ENCODE results near the gene MYH7. TPM values are rescaled to one million over a fixed set of nuclear protein-coding genes. Genes with fewer than 3 reads are reported as not detected.

MYH7 gene
- total RNA-seq, 6 experiments from 2014 or later: 0.30 to 5.6 (median 0.60) TPM

- Histone ChIP-seq H3K4me3 (no peak within 1 kb of the TSS), H3K27me3 (no peaks in the 10 kb centered on the region), H3K27ac (no peak within 1 kb of the TSS), H3K36me3 (no peaks in the 10 kb centered on the region), H3K9me3 (no peaks in the 10 kb centered on the region), H3K4me1 (no peaks in the 10 kb centered on the region)
- TF ChIP-seq POLR2A (IDR thresholded peaks at IDR 0.05) (no peak), CTCF (IDR thresholded peaks at IDR 0.05) (no peak)
- intact Hi-C loops (cut with DNase I): no loop called here
- no peak for DNase-seq
- 53% methylated on average over 13 of the region's 15 CpGs for WGBS (ENCODE audit: insufficient coverage, low coverage, low lambda C conversion rate, missing lambda C conversion rate)
- ATAC-seq: no peak
Measured at GRCh38 chr14:23407516-23408306, 27.7 kb downstream of the MYH7 start, which contains the start of gene MYH6. Gene MYH6 (minus strand): TSS chr14:23408273. CDS start chr14:23407223, 1,050 bp downstream.

- no peak overlapping the region for H3K4me3 ChIP-seq
- no peaks in the 10 kb centered on the region for H3K27me3 ChIP-seq
- 54% methylated on average over 10 of the region's 15 CpGs for WGBS (ENCODE audit: insufficient coverage, low coverage, low lambda C conversion rate, missing lambda C conversion rate)
- ATAC-seq (no peak), DNase-seq (no peak)
- H3K9me3 ChIP-seq: no peaks in the 10 kb centered on the region
- intact Hi-C loops (cut with DNase I): no loop called here
- no peak for TF ChIP-seq POLR2A (IDR thresholded peaks at IDR 0.05)
- no peak for TF ChIP-seq CTCF (IDR thresholded peaks at IDR 0.05)
- H3K36me3 ChIP-seq: no peaks in the 10 kb centered on the region
- H3K4me1 ChIP-seq: no peaks in the 10 kb centered on the region
- no peak overlapping the region for H3K27ac ChIP-seq
Measured at GRCh38 chr14:23406725-23407355, 28.6 kb downstream of the MYH7 start.

- H3K9me3 ChIP-seq: no peaks in the 10 kb centered on the region
- H3K4me3 ChIP-seq: no peak overlapping the region
- intact Hi-C loops (cut with DNase I): no loop called here
- ATAC-seq (no peak), DNase-seq (no peak)
- WGBS (ENCODE audit: insufficient coverage, low coverage, low lambda C conversion rate, missing lambda C conversion rate): 37% methylated on average over 2 of the region's 4 CpGs
- TF ChIP-seq POLR2A (IDR thresholded peaks at IDR 0.05) (no peak), CTCF (IDR thresholded peaks at IDR 0.05) (no peak)
- no peaks in the 10 kb centered on the region for H3K4me1 ChIP-seq
- H3K36me3 ChIP-seq: no peaks in the 10 kb centered on the region
- H3K27me3 ChIP-seq: no peaks in the 10 kb centered on the region
- H3K27ac ChIP-seq: no peak overlapping the region
Measured at GRCh38 chr14:23406244-23406643, 29.2 kb downstream of the MYH7 start.

- Histone ChIP-seq H3K36me3 (no peaks in the 10 kb centered on the region), H3K27me3 (no peaks in the 10 kb centered on the region), H3K4me1 (no peaks in the 10 kb centered on the region), H3K4me3 (no peak overlapping the region), H3K27ac (no peak overlapping the region), H3K9me3 (no peaks in the 10 kb centered on the region)
- intact Hi-C loops (cut with DNase I): no loop called here
- DNase-seq (no peak), ATAC-seq (no peak)
- no peak for TF ChIP-seq CTCF (IDR thresholded peaks at IDR 0.05)
- WGBS (ENCODE audit: insufficient coverage, low coverage, low lambda C conversion rate, missing lambda C conversion rate): 80% methylated on average over 1 of the region's 13 CpGs
Measured at GRCh38 chr14:23405516-23406025, 29.9 kb downstream of the MYH7 start.
